ENCODE data around the gene FRMD1.

GRCh38 chr6:168037856-168038255 is 41.2 kb downstream of the FRMD1 start:
- no peak for TF ChIP-seq TAF1 (IDR thresholded peaks at IDR 0.05; ENCODE audit: borderline replicate concordance, low read depth, low read length)
- TF ChIP-seq POLR2A (IDR thresholded peaks at IDR 0.05; ENCODE audit: low read depth, low read length), result no peak
